K562 (cell line): ENCODE data around the gene CSF1. TPM values are rescaled to one million over a fixed set of nuclear protein-coding genes. Genes with fewer than 3 reads are reported as not detected.
A peak's percentile ranks its signal among the peaks of the same experiment; 100 is the strongest.

Source experiments
- ATAC-seq: fragments of 200-7000 bp; cut with Tn5 transposase; 3 replicates; pipeline ENCODE4 v1.9.1; 2020; ENCODE audit warnings: moderate library complexity
- BruUV-seq: library from RNA; stranded (reverse); fragments of 400-500 nt; replicated peaks from 2 replicates; lab custom pipeline; 2021; lab: Mats Ljungman, UMichigan
- CTCF ChIA-PET: fragments of 300-600 bp; formaldehyde crosslinking; extraction: SDS; loops from one replicate; lab custom pipeline; 2021; ENCODE audit warnings: low intra/inter-chr PET ratio; lab: Yijun Ruan, JAX
- POLR2A ChIA-PET: fragments of 300-600, 350-650 bp; sonication (Branson Sonifier 250); formaldehyde crosslinking; extraction: SDS; loops from one replicate; lab custom pipeline; 2021; ENCODE audit warnings: antibody characterized with exemption, inconsistent platforms; lab: Yijun Ruan, JAX
- DNase-seq, 4 experiments: peaks; one replicate each; pipeline versions ENCODE4 v3.0.0 to v3.0.0-alpha.2; 2011 to 2018; ENCODE audit warnings: low spot score in 3 of 4, mixed read lengths in 3 of 4; ENCODE audit errors: extremely low read depth in 1 of 4
- FAIRE-seq: peaks from 2 replicates; lab custom pipeline; 2011; peaks lifted over from hg19 to GRCh38; lab: Jason Lieb, UNC
- H2AFZ ChIP-seq: 2 replicates; pipeline ENCODE4 v1.6.0; 2011; ENCODE audit warnings: low read depth, low read length, control low read depth, inconsistent platforms
- H3K27ac ChIP-seq: fragments of 200-600 bp; 3 replicates; pipeline ENCODE4 v1.8.0; 2011; ENCODE audit warnings: low read depth, mild to moderate bottlenecking, control low read depth, inconsistent platforms, low read length, moderate library complexity, mixed read lengths; ENCODE audit errors: extremely low read depth
- H3K27me3 ChIP-seq, 2 experiments: fragments of 300-600 bp in 1 of 2; 2 replicates in 1 of 2; 3 replicates in 1 of 2; pipeline versions ENCODE4 v1.6.0 to v1.8.0; 2011; ENCODE audit warnings: inconsistent platforms in 2 of 2, low read length in 2 of 2, mild to moderate bottlenecking in 1 of 2, mixed read lengths in 1 of 2, moderate library complexity in 1 of 2; ENCODE audit not compliant: control insufficient read depth in 2 of 2, insufficient read depth in 2 of 2
- H3K36me3 ChIP-seq: fragments of 300-600 bp; 3 replicates; pipeline ENCODE4 v1.8.0; 2011; ENCODE audit warnings: mild to moderate bottlenecking, low read length, inconsistent platforms; ENCODE audit not compliant: control insufficient read depth, insufficient read depth
- H3K4me1 ChIP-seq, 2 experiments: fragments of 200-600 bp in 1 of 2; replicated peaks in 1 of 2; 2 replicates in 1 of 2; 3 replicates in 1 of 2; pipeline versions ENCODE4 v1.5.1 to v1.8.0; 2011; ENCODE audit warnings: inconsistent platforms in 2 of 2, low read length in 2 of 2, mild to moderate bottlenecking in 1 of 2, mixed read lengths in 1 of 2, moderate library complexity in 1 of 2; ENCODE audit not compliant: control insufficient read depth in 2 of 2, insufficient read depth in 2 of 2
- H3K4me2 ChIP-seq: 2 replicates; pipeline ENCODE4 v1.6.1; 2011; ENCODE audit warnings: low read length, control low read depth, inconsistent platforms, mixed read lengths; ENCODE audit not compliant: insufficient read depth
- H3K4me3 ChIP-seq: fragments of 200-600 bp; sonication (generic), shearing (Covaris generic); 2 replicates; pipeline ENCODE4 v1.5.1; 2016; ENCODE audit warnings: control low read depth, inconsistent platforms
- H3K79me2 ChIP-seq: fragments of 200-600 bp; 3 replicates; pipeline ENCODE4 v1.8.0; 2011; ENCODE audit warnings: low read length, inconsistent platforms; ENCODE audit not compliant: control insufficient read depth, insufficient read depth
- H3K9ac ChIP-seq, 2 experiments: 2 replicates each; pipeline versions ENCODE4 v1.6.0 to v1.6.1; 2011; ENCODE audit warnings: low read depth in 2 of 2, low read length in 2 of 2, control low read depth in 1 of 2, inconsistent platforms in 1 of 2, mild to moderate bottlenecking in 1 of 2, mixed read lengths in 1 of 2; ENCODE audit not compliant: insufficient read depth in 1 of 2
- H3K9me1 ChIP-seq: one replicate; pipeline ENCODE4 v1.6.0; 2011; ENCODE audit warnings: inconsistent platforms, mild to moderate bottlenecking, low read length, moderate library complexity; ENCODE audit not compliant: control insufficient read depth, insufficient read depth
- H3K9me3 ChIP-seq: replicated peaks from 2 replicates; pipeline ENCODE4 v1.5.1; 2011; ENCODE audit warnings: low read depth, low read length, inconsistent platforms; ENCODE audit not compliant: control insufficient read depth, insufficient read depth
- H4K20me1 ChIP-seq: replicated peaks from 2 replicates; pipeline ENCODE4 v1.6.1; 2011; ENCODE audit warnings: low read length, inconsistent platforms, mixed read lengths; ENCODE audit not compliant: control insufficient read depth, insufficient read depth
- SPI1 ChIP-seq: IDR thresholded peaks from 2 replicates; pipeline ENCODE4 v1.6.1; 2011; ENCODE audit warnings: low read depth, low read length, control low read depth, borderline replicate concordance
- SRSF7 ChIP-seq: fragments of 200-400 bp; formaldehyde crosslinking; optimal IDR thresholded peaks from 2 replicates; pipeline ENCODE3; 2017; ENCODE audit warnings: mild to moderate bottlenecking, low read depth, low read length
- ZNF407 ChIP-seq: fragments of 450-650 bp; IDR thresholded peaks from 2 replicates; pipeline ENCODE4 v1.6.1; 2016; ENCODE audit warnings: low read depth
- WGBS: fragments of 100-300 bp; shearing (Covaris generic); methylation state at CpG from one replicate; pipeline ENCODE4 v1.1.6; 2016; ENCODE audit warnings: low coverage, mixed read lengths; ENCODE audit not compliant: insufficient coverage; ENCODE audit errors: missing lambda C conversion rate; 5-methylcytosine and 5-hydroxymethylcytosine counted together
- in situ Hi-C: fragments of 300-500 bp; cut with MboI; formaldehyde crosslinking; loops from 4 replicates; pipeline ENCODE4 v1.15.0; 2018; ENCODE audit warnings: inconsistent platforms, mixed read lengths
- intact Hi-C: fragments of 100-400 bp; cut with micrococcal nuclease; formaldehyde crosslinking; loops from 2 replicates; pipeline ENCODE4 v1.14.2; 2022
- polyA plus RNA-seq, 8 experiments: library from polyadenylated mRNA; depleted of rRNA in 4 of 8; stranded (reverse) in 5 of 8; unstranded in 3 of 8; fragments of >200 nt; fragmentation: Nextera tagmentation in 2 of 8; fragmentation: Illumina TruSeq in 1 of 8; extraction: Ambion mirVana in 2 of 8; extraction: Trizol in 1 of 8; gene quantifications; 2 replicates each; pipeline versions ENCODE4 v1.2.1 to v1.2.3, GENCODE V29; 2011 to 2014; ENCODE audit warnings: inconsistent platforms in 1 of 8, missing spikeins in 1 of 8
- total RNA-seq, 7 experiments: library from RNA; depleted of rRNA in 6 of 7; stranded (reverse); fragments of >200 nt in 6 of 7; fragmentation: Illumina TruSeq in 2 of 7; extraction: Trizol in 2 of 7; gene quantifications; 2 replicates each; pipeline versions ENCODE4 v1.2.1 to v1.2.3, GENCODE V29; 2011 to 2021; ENCODE audit warnings: low replicate concordance in 1 of 7

The CSF1 gene
- total and polyA plus RNA-seq, 9 of the 15 experiments (the other 6 are each of a cell fraction or from before 2014, with no cell fraction given): 0.18 to 11.8 (median 2.8) TPM

GRCh38 chr1:109906160-109906838 lies 4.3 kb upstream of the CSF1 start:
- 51% methylated on average over 7 of the region's 7 CpGs for WGBS
- Histone ChIP-seq H3K79me2 (peaks cover 3% of the 10 kb centered on the region; the same call in 1 of the 3 replicates), H3K27me3 (no peaks in the 10 kb centered on the region)
- DNase-seq: no peak
- no peak for FAIRE-seq
- ATAC-seq: no peak
- TF ChIP-seq SRSF7 (no peak), SPI1 (peak; percentile 92)
- TF ChIP-seq, all 486 proteins: peak for 1
- POLR2A ChIA-PET: interaction anchor here (1.5 to 4.0 kb wide), 2 partner anchors 12 to 14 kb away, joined by 4 to 15 read pairs; no protein-coding TSS in a partner anchor
- H4K20me1 ChIP-seq: no peaks in the 10 kb centered on the region
- no peaks in the 10 kb centered on the region for H3K9me1 ChIP-seq
- intact Hi-C loops: no loop called here
- peaks cover 31 to 35% of the 10 kb centered on the region in 2 experiments for H3K4me1 ChIP-seq
- in situ Hi-C loops: no loop called here
- peak overlapping the region; percentile 2; the same call in 1 of the 2 replicates for H2AFZ ChIP-seq
- no TSS peak for BruUV-seq
- H3K9ac ChIP-seq: no peak overlapping the region
- no peaks in the 10 kb centered on the region for H3K36me3 ChIP-seq
- no peak overlapping the region for H3K4me3 ChIP-seq
- no peak overlapping the region for H3K4me2 ChIP-seq
- CTCF ChIA-PET: no interaction called here
- H3K9me3 ChIP-seq: no peaks in the 10 kb centered on the region
- no peak overlapping the region for H3K27ac ChIP-seq

- FAIRE-seq (no peak), ATAC-seq (no peak), DNase-seq (no peak)
- no TSS peak for BruUV-seq
- ChIA-PET CTCF (no interaction called here), POLR2A (interaction anchor here (1.5 to 4.0 kb wide), 2 partner anchors 11 to 14 kb away, joined by 4 to 15 read pairs; no protein-coding TSS in a partner anchor)
- Histone ChIP-seq H3K9me1 (no peaks in the 10 kb centered on the region), H3K9ac (peak overlapping the region in 1 of 2 experiments; percentile 7; a peak in 1 of 4 replicates), H3K4me3 (no peak overlapping the region), H3K4me2 (no peak overlapping the region), H3K4me1 (peaks cover 29 to 35% of the 10 kb centered on the region in 2 experiments), H4K20me1 (no peaks in the 10 kb centered on the region), H3K27ac (no peak overlapping the region), H3K79me2 (peaks cover 8% of the 10 kb centered on the region), H3K27me3 (no peaks in the 10 kb centered on the region), H3K9me3 (no peaks in the 10 kb centered on the region), H2AFZ (no peak overlapping the region), H3K36me3 (no peaks in the 10 kb centered on the region)
- intact Hi-C loops (no loop called here), in situ Hi-C loops (no loop called here)
- WGBS: 47% methylated on average over 4 of the region's 4 CpGs
- no peak for TF ChIP-seq ZNF407
Observed at GRCh38 chr1:109906839-109907180, 3.8 kb upstream of the CSF1 start.
